ENCODE data around the gene RIOK2.

GRCh38 chr5:97193355-97193688 lies 10.3 kb upstream of the RIOK2 start:
- TF ChIP-seq CTCF (IDR thresholded peaks at IDR 0.05) (no peak), POLR2A (IDR thresholded peaks at IDR 0.05) (no peak)

All from esophagus squamous epithelium (tissue), 4 donors.